ENCODE measurements around the gene MIER2. TPM values are rescaled to one million over a fixed set of nuclear protein-coding genes. Genes with fewer than 3 reads are reported as not detected.

The MIER2 gene
- total and polyA plus RNA-seq, 4 donors, result 2.7 to 4.1 (median 3.7) TPM

GRCh38 chr19:292951-293350 lies 51.6 kb downstream of the MIER2 start:
- TF ChIP-seq MAX (IDR thresholded peaks at IDR 0.05) (no peak), GABPA (IDR thresholded peaks at IDR 0.05 in 1 of 2, conservative IDR thresholded peaks at IDR 0.05 in 1 of 2) (no peak), SP1 (IDR thresholded peaks at IDR 0.05) (no peak), ZBTB33 (IDR thresholded peaks at IDR 0.05) (no peak), REST (IDR thresholded peaks at IDR 0.05) (no peak), ATF3 (IDR thresholded peaks at IDR 0.05) (no peak), RXRA (IDR thresholded peaks at IDR 0.05) (no peak), RAD21 (IDR thresholded peaks at IDR 0.05) (no peak), FOXA2 (IDR thresholded peaks at IDR 0.05) (no peak), TAF1 (conservative IDR thresholded peaks at IDR 0.05) (no peak), CTCF (IDR thresholded peaks at IDR 0.05; ENCODE audit: low read depth, low read length, missing input control) (no peak), JUND (IDR thresholded peaks at IDR 0.05) (no peak), HNF4G (IDR thresholded peaks at IDR 0.05) (no peak), YY1 (IDR thresholded peaks at IDR 0.05) (no peak), EGR1 (IDR thresholded peaks at IDR 0.05; ENCODE audit: low read depth in 2 of 2) (no peak), HNF4A (conservative IDR thresholded peaks at IDR 0.05) (no peak), NR2F2 (IDR thresholded peaks at IDR 0.05) (no peak), FOXA1 (IDR thresholded peaks at IDR 0.05) (no peak)
- Histone ChIP-seq H3K36me3 (ENCODE audit: control insufficient read depth in 4 of 4, insufficient read depth in 3 of 4, low read depth in 1 of 4, low read length in 3 of 4) (no peaks in the 10 kb centered on the region), H3K9me3 (ENCODE audit: control insufficient read depth in 4 of 4, low read length in 3 of 4) (peaks cover 2 to 8% (median 5%) of the 10 kb centered on the region in 4 donors), H3K9ac (ENCODE audit: low read depth in 1 of 2, low read length in 2 of 2) (no peak overlapping the region), H3K4me3 (ENCODE audit: low read depth in 1 of 3, low read length in 3 of 3) (no peak overlapping the region), H3K4me1 (ENCODE audit: control insufficient read depth in 4 of 4, insufficient read depth in 4 of 4, low read length in 3 of 4) (peaks cover 0 to 8% (median 1%) of the 10 kb centered on the region in 4 donors), H3K27me3 (ENCODE audit: control insufficient read depth in 4 of 4, insufficient read depth in 4 of 4, low read length in 3 of 4) (peaks cover 0 to 14% (median 3%) of the 10 kb centered on the region in 4 donors), H3K27ac (ENCODE audit: low read depth in 1 of 2, low read length in 2 of 2) (no peak overlapping the region)
- WGBS, result 90% methylated on average over 4 of the region's 4 CpGs
- DNase-seq (ENCODE audit: low spot score), result no peak

Data from liver (tissue), 9 donors.